Sigmoid colon (tissue), 4 donors: ENCODE results near the gene BLOC1S6.

ENCODE experiments used
- CTCF ChIP-seq, 4 experiments: fragments of 450-650 bp in 3 of 4; fragments of 200-600 bp in 1 of 4; IDR thresholded peaks; one replicate each; pipeline ENCODE4 v1.5.1; 2016 to 2019; ENCODE audit warnings: antibody characterized with exemption in 4 of 4, mild to moderate bottlenecking in 3 of 4, moderate library complexity in 2 of 4
- POLR2AphosphoS5 ChIP-seq, 4 donors: sonication (generic); formaldehyde crosslinking; IDR thresholded peaks; one replicate each; pipeline ENCODE4 v1.6.1; 2017; ENCODE audit warnings: antibody characterized with exemption in 4 of 4

- TF ChIP-seq CTCF (IDR thresholded peaks at IDR 0.05) (no peak), POLR2AphosphoS5 (IDR thresholded peaks at IDR 0.05) (no peak)
Measured at GRCh38 chr15:45544266-45545023, 42.7 kb upstream of the BLOC1S6 start.
